Prostate gland (tissue), 2 donors: ENCODE measurements around the gene TAS1R3. TPM values are rescaled to one million over a fixed set of nuclear protein-coding genes. Genes with fewer than 3 reads are reported as not detected.
A peak's percentile ranks its signal among the peaks of the same experiment; 100 is the strongest.

ENCODE experiments used
- DNase-seq: peaks from one replicate; pipeline ENCODE4 v3.0.0-alpha.2; 2019; ENCODE audit warnings: low spot score
- H3K27ac ChIP-seq, 2 donors: fragments of 200-600 bp; sonication (generic); 2 replicates each; pipeline ENCODE4 v1.5.1; 2017 to 2019
- H3K27me3 ChIP-seq: fragments of 200-600 bp; sonication (generic); replicated peaks from 2 replicates; pipeline ENCODE4 v1.5.1; 2019; ENCODE audit not compliant: insufficient read depth
- H3K36me3 ChIP-seq, 2 donors: fragments of 200-600 bp; sonication (generic); 1 replicate in 1 of 2; 2 replicates in 1 of 2; pipeline versions ENCODE4 v1.5.1 to v1.8.1; 2017 to 2019
- H3K4me1 ChIP-seq: fragments of 200-600 bp; sonication (generic); replicated peaks from 2 replicates; pipeline ENCODE4 v1.5.1; 2019
- H3K4me3 ChIP-seq, 2 donors: fragments of 200-600 bp; sonication (generic); 2 replicates each; pipeline ENCODE4 v1.5.1; 2017 to 2019
- H3K9me3 ChIP-seq: fragments of 200-600 bp; sonication (generic); 2 replicates; pipeline ENCODE4 v1.5.1; 2017
- POLR2A ChIP-seq: fragments of 450-650 bp; IDR thresholded peaks from one replicate; pipeline ENCODE4 v1.6.1; 2016; ENCODE audit warnings: antibody characterized with exemption, mild to moderate bottlenecking
- POLR2AphosphoS5 ChIP-seq: sonication (generic); formaldehyde crosslinking; IDR thresholded peaks from one replicate; pipeline ENCODE4 v1.6.1; 2017; ENCODE audit warnings: antibody characterized with exemption
- WGBS: methylation state at CpG from one replicate; pipeline ENCODE4 v1.1.5; 2018; 5-methylcytosine and 5-hydroxymethylcytosine counted together
- intact Hi-C: fragments of 100-400 bp; cut with DNase I; formaldehyde crosslinking; loops from one replicate; pipeline ENCODE4 v1.14.2; 2022
- total RNA-seq, 2 donors: library from RNA; depleted of rRNA; stranded (reverse); fragments of >200 nt; gene quantifications; one replicate each; pipeline ENCODE4 v1.1.0, GENCODE V29; 2016
- TF ChIP-seq, protein P1 (sequence below), 4 experiments: fragments of 200-600 bp in 2 of 4; fragments of 450-650 bp in 2 of 4; sonication (generic) in 2 of 4; IDR thresholded peaks; 1 replicate in 3 of 4; 2 replicates in 1 of 4; pipeline ENCODE4 v1.5.1; 2016 to 2019; ENCODE audit warnings: antibody characterized with exemption in 4 of 4, mild to moderate bottlenecking in 2 of 4, moderate library complexity in 2 of 4

Gene TAS1R3
- total RNA-seq, 2 donors from 2014 or later, result 0.80 TPM; not detected in 1

DNA sequence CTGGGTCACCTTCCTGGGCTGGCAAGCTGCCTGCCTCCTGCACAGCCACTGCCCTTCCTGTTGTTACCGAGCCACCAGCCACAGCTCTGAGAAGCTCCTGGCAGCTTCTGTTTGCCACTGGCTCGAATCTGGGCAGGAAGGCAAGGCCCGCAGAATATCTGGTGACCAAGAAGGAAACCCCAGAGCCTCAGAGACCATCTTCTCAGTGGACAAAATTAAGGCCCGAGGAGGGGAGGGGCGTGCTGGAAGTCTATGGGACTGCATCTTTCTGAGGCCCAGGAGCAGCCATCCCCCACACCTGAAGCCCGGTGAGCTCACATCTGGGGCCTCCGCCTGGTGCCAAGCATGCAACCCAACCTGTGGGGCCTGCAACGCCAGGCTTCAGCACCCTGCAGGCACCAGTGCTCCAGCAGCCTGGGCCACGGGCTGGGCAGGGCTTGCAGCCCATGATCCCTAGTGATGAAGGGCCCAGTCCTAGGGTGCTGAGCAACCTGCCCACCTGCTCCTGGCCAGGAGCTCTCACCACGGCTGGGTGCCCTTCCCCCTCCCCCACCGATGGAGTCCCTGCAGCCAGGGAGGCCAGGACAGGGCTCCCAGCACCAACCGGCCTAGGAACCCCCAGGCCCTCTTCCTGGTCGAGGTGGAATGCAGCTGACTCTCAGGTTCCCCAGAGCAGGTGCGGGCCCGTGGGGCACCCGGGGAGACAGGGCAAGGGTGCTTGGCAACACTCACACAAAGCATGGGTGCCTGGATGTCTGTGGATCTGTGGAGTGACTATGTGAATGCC lies 5.6 kb upstream of the TAS1R3 start:
- 39% methylated on average over 16 of the region's 16 CpGs for WGBS
- DNase-seq, result no peak
- Histone ChIP-seq H3K27ac (peak overlapping the region; percentile 74 to 87), H3K27me3 (no peaks in the 10 kb centered on the region), H3K4me3 (peak overlapping the region; percentile 84 to 99), H3K4me1 (peaks cover 9% of the 10 kb centered on the region), H3K9me3 (no peaks in the 10 kb centered on the region), H3K36me3 (no peaks in the 10 kb centered on the region)
- no peak for TF ChIP-seq POLR2A
- no peak for TF ChIP-seq POLR2AphosphoS5
- TF ChIP-seq, protein P1, sequence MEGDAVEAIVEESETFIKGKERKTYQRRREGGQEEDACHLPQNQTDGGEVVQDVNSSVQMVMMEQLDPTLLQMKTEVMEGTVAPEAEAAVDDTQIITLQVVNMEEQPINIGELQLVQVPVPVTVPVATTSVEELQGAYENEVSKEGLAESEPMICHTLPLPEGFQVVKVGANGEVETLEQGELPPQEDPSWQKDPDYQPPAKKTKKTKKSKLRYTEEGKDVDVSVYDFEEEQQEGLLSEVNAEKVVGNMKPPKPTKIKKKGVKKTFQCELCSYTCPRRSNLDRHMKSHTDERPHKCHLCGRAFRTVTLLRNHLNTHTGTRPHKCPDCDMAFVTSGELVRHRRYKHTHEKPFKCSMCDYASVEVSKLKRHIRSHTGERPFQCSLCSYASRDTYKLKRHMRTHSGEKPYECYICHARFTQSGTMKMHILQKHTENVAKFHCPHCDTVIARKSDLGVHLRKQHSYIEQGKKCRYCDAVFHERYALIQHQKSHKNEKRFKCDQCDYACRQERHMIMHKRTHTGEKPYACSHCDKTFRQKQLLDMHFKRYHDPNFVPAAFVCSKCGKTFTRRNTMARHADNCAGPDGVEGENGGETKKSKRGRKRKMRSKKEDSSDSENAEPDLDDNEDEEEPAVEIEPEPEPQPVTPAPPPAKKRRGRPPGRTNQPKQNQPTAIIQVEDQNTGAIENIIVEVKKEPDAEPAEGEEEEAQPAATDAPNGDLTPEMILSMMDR (IDR thresholded peaks at IDR 0.05), result no peak
- intact Hi-C loops, result no loop called here

DNA sequence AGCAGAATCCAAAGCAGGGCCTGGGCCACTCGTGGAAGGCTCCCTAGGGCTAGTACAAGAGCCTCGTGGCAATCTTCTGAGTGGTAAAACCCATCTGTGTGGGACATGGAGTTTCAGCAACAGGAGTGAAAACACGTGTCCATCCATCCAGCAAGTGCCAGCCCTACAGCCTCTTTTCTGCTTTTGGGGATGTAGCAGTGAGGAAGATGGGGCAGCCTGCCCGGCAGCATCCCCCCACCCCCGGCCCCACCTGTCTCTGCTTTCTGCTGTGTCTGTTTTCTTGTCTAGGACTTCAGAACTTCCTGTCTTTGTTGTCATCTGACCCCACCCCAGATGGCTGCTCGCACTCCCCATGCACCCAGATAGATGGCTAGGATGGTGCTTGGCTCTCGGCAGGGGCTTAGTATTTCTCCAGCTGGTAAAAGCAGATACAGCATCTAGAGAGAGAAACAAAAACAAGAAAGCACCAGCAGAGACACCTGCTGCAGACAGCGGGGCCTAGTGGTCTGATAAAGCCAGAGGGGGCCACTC lies 4.9 kb upstream of the TAS1R3 start:
- WGBS, result 70% methylated on average over 8 of the region's 8 CpGs
- no peaks in the 10 kb centered on the region for H3K9me3 ChIP-seq
- H3K4me1 ChIP-seq, result peaks cover 13% of the 10 kb centered on the region
- no peaks in the 10 kb centered on the region for H3K27me3 ChIP-seq
- no peaks in the 10 kb centered on the region for H3K36me3 ChIP-seq
- DNase-seq, result no peak
- no peak for TF ChIP-seq POLR2A
- TF ChIP-seq, protein P1 (IDR thresholded peaks at IDR 0.05), result no peak
- TF ChIP-seq POLR2AphosphoS5, result no peak
- H3K4me3 ChIP-seq, result peak overlapping the region in 1 of 2 donors; percentile 84
- peak overlapping the region in 1 of 2 donors; percentile 87 for H3K27ac ChIP-seq
- intact Hi-C loops, result no loop called here

DNA sequence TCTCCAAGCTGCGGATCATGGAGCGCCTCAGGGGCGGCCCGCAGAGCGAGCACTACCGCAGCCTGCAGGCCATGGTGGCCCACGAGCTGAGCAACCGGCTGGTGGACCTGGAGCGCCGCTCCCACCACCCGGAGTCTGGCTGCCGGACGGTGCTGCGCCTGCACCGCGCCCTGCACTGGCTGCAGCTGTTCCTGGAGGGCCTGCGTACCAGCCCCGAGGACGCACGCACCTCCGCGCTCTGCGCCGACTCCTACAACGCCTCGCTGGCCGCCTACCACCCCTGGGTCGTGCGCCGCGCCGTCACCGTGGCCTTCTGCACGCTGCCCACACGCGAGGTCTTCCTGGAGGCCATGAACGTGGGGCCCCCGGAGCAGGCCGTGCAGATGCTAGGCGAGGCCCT lies 3.8 kb upstream of the TAS1R3 start:
- Histone ChIP-seq H3K4me1 (peaks cover 14% of the 10 kb centered on the region), H3K27me3 (no peaks in the 10 kb centered on the region), H3K36me3 (no peaks in the 10 kb centered on the region), H3K9me3 (no peaks in the 10 kb centered on the region), H3K27ac (no peak overlapping the region), H3K4me3 (no peak overlapping the region)
- TF ChIP-seq POLR2AphosphoS5 (no peak), POLR2A (no peak)
- TF ChIP-seq, protein P1 (IDR thresholded peaks at IDR 0.05), result no peak
- whole genome bisulfite sequencing, result 92% methylated on average over 37 of the region's 40 CpGs
- no peak for DNase-seq
- intact Hi-C loops, result no loop called here

DNA sequence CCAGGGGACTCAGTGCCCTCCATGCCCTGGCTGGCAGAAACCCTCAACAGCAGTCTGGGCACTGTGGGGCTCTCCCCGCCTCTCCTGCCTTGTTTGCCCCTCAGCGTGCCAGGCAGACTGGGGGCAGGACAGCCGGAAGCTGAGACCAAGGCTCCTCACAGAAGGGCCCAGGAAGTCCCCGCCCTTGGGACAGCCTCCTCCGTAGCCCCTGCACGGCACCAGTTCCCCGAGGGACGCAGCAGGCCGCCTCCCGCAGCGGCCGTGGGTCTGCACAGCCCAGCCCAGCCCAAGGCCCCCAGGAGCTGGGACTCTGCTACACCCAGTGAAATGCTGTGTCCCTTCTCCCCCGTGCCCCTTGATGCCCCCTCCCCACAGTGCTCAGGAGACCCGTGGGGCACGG lies 2.8 kb upstream of the TAS1R3 start:
- no peak for DNase-seq
- Histone ChIP-seq H3K4me1 (peaks cover 14% of the 10 kb centered on the region), H3K27ac (no peak overlapping the region), H3K9me3 (no peaks in the 10 kb centered on the region), H3K36me3 (no peaks in the 10 kb centered on the region), H3K27me3 (no peaks in the 10 kb centered on the region), H3K4me3 (no peak overlapping the region)
- TF ChIP-seq POLR2AphosphoS5 (no peak), POLR2A (no peak)
- TF ChIP-seq, protein P1 (IDR thresholded peaks at IDR 0.05), result no peak
- intact Hi-C loops, result no loop called here
- 79% methylated on average over 10 of the region's 15 CpGs for WGBS
